Tibial nerve (tissue), 3 donors: ENCODE results near the gene SLC25A48.

Experiments used
- POLR2A ChIP-seq, 2 donors: fragments of 450-650 bp; IDR thresholded peaks; one replicate each; pipeline ENCODE4 v1.6.1; 2017; ENCODE audit warnings: antibody characterized with exemption in 2 of 2, mild to moderate bottlenecking in 2 of 2, moderate library complexity in 2 of 2
- TF ChIP-seq, protein P1 (sequence below), 5 experiments: fragments of 200-600 bp in 3 of 5; fragments of 450-650 bp in 2 of 5; sonication (generic) in 3 of 5; IDR thresholded peaks; one replicate each; pipeline ENCODE4 v1.5.1; 2016 to 2019; ENCODE audit warnings: antibody characterized with exemption in 5 of 5, mild to moderate bottlenecking in 3 of 5, moderate library complexity in 2 of 5

DNA sequence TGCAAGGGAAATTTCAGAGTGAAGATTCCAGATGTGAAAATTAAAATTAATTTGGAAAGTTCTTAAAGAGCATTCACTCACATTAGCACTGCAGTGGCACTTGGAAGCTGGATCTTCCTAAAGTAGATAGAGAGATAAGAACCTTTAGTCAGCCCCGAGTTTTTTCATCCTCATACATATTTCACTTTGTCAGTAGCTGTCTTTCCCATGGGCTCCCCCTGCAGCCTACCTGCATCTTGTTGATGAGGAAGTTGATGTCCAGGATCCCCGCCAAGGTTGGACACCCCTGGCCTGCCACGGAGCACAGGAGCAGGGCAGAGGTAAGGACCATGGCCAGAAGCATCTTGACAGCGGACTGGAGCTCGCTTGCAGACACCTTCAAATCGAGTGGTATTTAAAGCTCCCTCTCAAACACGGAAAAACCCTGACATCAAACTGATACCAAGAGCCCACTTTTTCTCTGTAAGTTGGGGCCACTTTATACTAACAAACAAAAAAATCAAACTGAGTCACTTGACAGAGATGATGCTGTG, 61.1 kb downstream of the SLC25A48 start, which contains the start of gene IL9:
- TF ChIP-seq, protein P1, sequence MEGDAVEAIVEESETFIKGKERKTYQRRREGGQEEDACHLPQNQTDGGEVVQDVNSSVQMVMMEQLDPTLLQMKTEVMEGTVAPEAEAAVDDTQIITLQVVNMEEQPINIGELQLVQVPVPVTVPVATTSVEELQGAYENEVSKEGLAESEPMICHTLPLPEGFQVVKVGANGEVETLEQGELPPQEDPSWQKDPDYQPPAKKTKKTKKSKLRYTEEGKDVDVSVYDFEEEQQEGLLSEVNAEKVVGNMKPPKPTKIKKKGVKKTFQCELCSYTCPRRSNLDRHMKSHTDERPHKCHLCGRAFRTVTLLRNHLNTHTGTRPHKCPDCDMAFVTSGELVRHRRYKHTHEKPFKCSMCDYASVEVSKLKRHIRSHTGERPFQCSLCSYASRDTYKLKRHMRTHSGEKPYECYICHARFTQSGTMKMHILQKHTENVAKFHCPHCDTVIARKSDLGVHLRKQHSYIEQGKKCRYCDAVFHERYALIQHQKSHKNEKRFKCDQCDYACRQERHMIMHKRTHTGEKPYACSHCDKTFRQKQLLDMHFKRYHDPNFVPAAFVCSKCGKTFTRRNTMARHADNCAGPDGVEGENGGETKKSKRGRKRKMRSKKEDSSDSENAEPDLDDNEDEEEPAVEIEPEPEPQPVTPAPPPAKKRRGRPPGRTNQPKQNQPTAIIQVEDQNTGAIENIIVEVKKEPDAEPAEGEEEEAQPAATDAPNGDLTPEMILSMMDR (IDR thresholded peaks at IDR 0.05), result no peak
- no peak for TF ChIP-seq POLR2A (IDR thresholded peaks at IDR 0.05)
